ENCODE data around the gene STARD9.

STARD9 gene

DNA sequence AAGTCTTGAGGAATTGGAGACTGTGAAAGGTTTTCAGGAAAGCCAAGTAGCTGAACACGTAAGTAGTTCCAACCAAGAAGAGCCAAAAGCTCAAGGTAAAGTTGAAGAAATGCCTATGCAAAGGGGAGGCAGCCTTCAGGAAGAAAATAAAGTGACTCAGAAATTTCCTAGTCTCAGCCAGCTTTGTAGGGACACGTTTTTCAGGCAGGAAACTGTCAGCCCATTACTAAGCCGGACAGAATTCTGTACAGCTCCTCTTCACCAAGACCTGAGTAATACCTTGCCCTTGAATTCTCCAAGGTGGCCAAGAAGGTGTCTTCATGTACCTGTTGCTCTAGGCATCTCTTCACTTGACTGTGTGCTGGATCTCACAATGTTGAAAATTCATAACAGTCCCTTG is 112.9 kb downstream of the STARD9 start:
- H3K9me3 Mint-ChIP-seq = no peaks in the 10 kb centered on the region
- no peak overlapping the region for H3K27ac Mint-ChIP-seq
- no peak for TF ChIP-seq CTCF (IDR thresholded peaks at IDR 0.05; ENCODE audit: unreplicated experiment in 3 of 3)
- no peak overlapping the region for H3K4me3 Mint-ChIP-seq
- no peaks in the 10 kb centered on the region for H3K27me3 Mint-ChIP-seq (ENCODE audit: low read depth)
- peaks cover 33% of the 10 kb centered on the region for H3K36me3 Mint-ChIP-seq (ENCODE audit: low read depth)
- no peaks in the 10 kb centered on the region for H3K4me1 Mint-ChIP-seq

DNA sequence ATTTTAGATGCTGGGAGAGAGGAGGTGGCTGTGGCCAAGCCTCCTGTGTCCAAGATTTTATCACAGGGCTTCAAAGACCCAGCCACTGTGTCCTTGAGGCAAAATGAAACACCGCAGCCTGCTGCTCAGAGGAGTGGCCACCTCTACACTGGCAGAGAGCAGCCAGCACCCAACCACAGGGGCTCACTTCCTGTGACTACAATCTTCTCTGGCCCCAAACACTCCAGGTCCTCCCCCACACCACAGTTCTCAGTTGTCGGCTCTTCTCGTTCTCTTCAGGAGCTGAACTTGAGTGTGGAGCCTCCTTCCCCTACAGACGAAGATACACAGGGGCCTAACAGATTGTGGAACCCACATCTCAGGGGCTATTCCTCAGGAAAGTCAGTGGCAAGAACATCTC is 115.9 kb downstream of the STARD9 start:
- Mint-ChIP-seq H3K27me3 (ENCODE audit: low read depth) (no peaks in the 10 kb centered on the region), H3K36me3 (ENCODE audit: low read depth) (peaks cover 25% of the 10 kb centered on the region), H3K4me3 (no peak overlapping the region), H3K4me1 (no peaks in the 10 kb centered on the region), H3K9me3 (no peaks in the 10 kb centered on the region), H3K27ac (no peak overlapping the region)
- TF ChIP-seq CTCF (IDR thresholded peaks at IDR 0.05; ENCODE audit: unreplicated experiment in 3 of 3) = no peak

DNA sequence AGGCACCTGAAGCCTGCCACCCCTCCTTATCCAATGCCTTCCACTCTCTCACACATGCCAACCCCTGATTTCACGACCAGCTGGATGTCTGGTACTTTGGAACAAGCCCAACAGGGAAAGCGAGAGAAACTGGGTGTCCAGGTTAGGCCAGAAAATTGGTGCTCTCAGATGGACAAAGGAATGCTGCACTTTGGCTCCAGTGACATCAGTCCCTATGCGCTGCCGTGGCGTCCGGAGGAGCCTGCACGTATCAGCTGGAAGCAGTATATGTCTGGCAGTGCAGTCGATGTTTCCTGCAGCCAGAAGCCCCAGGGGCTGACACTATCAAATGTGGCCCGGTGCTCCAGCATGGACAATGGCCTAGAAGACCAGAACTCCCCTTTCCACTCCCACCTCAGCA is 116.4 kb downstream of the STARD9 start:
- TF ChIP-seq CTCF (IDR thresholded peaks at IDR 0.05; ENCODE audit: unreplicated experiment in 3 of 3) = no peak
- no peaks in the 10 kb centered on the region for H3K9me3 Mint-ChIP-seq
- peaks cover 28% of the 10 kb centered on the region for H3K36me3 Mint-ChIP-seq (ENCODE audit: low read depth)
- no peaks in the 10 kb centered on the region for H3K27me3 Mint-ChIP-seq (ENCODE audit: low read depth)
- no peak overlapping the region for H3K27ac Mint-ChIP-seq
- no peak overlapping the region for H3K4me3 Mint-ChIP-seq
- H3K4me1 Mint-ChIP-seq = no peaks in the 10 kb centered on the region

- Mint-ChIP-seq H3K27ac (no peak overlapping the region), H3K4me1 (no peaks in the 10 kb centered on the region), H3K9me3 (no peaks in the 10 kb centered on the region), H3K4me3 (no peak overlapping the region), H3K27me3 (ENCODE audit: low read depth) (no peaks in the 10 kb centered on the region), H3K36me3 (ENCODE audit: low read depth) (peaks cover 22% of the 10 kb centered on the region)
- no peak for TF ChIP-seq CTCF (IDR thresholded peaks at IDR 0.05; ENCODE audit: unreplicated experiment in 3 of 3)
Measured at GRCh38 chr15:42692536-42692935, 117.1 kb downstream of the STARD9 start.

- peaks cover 23% of the 10 kb centered on the region for H3K36me3 Mint-ChIP-seq (ENCODE audit: low read depth)
- no peak overlapping the region for H3K27ac Mint-ChIP-seq
- no peaks in the 10 kb centered on the region for H3K4me1 Mint-ChIP-seq
- H3K27me3 Mint-ChIP-seq (ENCODE audit: low read depth) = no peaks in the 10 kb centered on the region
- H3K9me3 Mint-ChIP-seq = no peaks in the 10 kb centered on the region
- no peak overlapping the region for H3K4me3 Mint-ChIP-seq
- no peak for TF ChIP-seq CTCF (IDR thresholded peaks at IDR 0.05; ENCODE audit: unreplicated experiment in 3 of 3)
Measured at GRCh38 chr15:42692997-42693396, 117.6 kb downstream of the STARD9 start.

DNA sequence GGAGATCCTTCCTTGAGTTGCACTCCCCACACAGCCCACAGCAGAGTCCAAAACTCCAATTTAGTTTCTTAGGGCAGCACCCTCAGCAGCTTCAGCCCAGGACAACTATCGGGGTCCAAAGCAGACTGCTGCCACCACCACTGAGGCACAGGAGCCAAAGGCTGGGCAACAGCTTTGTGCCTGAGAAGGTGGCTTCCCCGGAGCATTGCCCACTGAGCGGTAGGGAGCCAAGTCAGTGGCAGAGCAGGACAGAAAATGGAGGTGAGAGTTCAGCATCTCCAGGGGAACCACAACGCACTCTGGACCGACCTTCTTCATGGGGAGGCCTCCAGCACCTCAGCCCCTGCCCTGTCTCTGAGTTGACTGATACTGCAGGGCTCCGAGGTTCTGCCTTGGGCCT is 118.1 kb downstream of the STARD9 start:
- Mint-ChIP-seq H3K4me3 (no peak overlapping the region), H3K9me3 (no peaks in the 10 kb centered on the region), H3K36me3 (ENCODE audit: low read depth) (peaks cover 24% of the 10 kb centered on the region), H3K27ac (no peak overlapping the region), H3K27me3 (ENCODE audit: low read depth) (no peaks in the 10 kb centered on the region), H3K4me1 (no peaks in the 10 kb centered on the region)
- no peak for TF ChIP-seq CTCF (IDR thresholded peaks at IDR 0.05; ENCODE audit: unreplicated experiment in 3 of 3)
